Right kidney (tissue), 1 donor: ENCODE measurements around the gene PCSK4.
A peak's percentile ranks its signal among the peaks of the same experiment; 100 is the strongest.
"Not testable (repeated sequence)": the region's sequence is repeated elsewhere in the genome, so short reads cannot be mapped to it uniquely, and the experiment has no call there.

Source experiments
- DNase-seq: peaks from one replicate; pipeline ENCODE4 v3.0.0-alpha.2; 2016

The PCSK4 gene

DNA sequence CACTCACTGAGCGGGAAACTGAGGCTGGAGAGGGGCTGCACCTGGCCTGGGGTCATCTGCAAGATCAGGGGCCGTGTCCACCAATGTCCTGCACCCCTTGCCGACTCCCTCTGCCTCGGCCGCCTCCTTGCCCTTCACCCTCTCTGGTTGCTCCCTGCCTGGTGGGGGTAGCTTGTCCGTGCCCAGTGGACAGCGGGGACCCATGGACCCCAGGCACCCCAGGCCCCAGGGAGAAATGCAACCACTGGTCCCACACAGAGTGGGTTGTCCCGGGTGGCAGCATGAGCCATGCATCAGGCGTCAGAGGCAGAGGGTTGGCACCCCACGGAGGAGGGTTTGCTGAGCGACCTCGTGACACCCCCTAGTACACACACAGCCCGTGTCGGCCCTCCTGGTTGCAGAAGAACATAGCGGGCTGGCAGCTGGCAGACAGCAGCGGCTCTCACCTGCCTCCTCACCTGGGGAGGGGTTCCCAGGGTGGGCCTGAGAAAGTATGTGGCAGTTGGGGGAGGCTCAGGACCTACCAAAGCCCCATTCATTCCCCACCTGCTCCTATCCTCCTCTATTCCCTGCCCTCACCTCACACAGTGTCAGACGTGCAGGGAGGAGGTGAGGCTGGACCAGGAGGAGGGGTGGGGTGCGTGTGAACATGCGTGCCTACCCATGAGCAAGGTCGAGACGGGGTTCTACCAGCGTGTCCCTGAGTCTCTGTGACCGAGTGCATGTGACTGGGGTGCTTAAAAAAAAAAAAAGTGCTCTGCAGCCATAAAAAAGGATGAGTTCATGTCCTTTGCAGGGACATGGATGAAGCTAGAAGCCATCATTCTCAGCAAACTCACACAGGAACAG lies 14.0 kb upstream of the PCSK4 start:
- no peak for DNase-seq

DNA sequence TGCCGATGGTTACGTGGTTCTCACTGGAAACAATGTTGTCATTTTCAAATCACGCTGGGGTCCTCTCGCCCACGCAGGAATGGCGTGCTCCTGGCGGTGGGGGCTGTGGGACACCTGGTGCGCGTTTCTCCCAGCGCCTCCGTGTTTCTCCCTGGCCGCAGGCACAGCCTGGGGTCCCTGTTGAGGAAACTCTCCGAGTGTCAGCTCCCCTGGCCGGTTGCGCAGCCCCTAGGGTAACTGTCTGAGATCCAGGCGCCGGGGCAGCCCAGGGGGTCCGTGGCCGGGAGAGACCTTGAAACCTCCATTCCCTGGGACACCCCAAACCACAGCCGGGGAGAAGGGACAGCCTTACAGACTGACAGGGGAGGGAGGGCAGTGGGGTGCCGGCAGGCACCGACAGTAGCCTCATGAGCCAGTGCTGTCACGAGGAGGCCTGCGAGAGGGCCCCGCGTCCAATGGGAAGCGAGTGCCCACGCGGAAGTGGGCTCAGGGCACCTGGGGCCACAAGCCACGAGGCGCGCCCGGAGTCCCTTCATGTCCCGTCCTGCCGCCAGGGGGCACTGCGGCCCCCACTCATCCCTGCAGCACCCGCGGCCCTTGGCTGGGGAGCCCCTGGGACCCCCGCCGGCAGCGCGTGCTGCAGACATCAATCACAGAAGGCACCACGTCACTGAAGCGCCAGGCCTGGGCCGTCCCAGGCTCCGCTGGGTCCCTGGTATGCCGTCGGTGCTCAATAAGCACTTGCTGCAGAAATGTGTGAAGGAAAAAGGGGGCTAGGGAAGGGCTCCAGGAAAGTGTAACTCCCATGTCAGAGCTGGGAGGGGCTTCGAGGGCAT lies 13.2 kb upstream of the PCSK4 start:
- peak; percentile 59 for DNase-seq

DNA sequence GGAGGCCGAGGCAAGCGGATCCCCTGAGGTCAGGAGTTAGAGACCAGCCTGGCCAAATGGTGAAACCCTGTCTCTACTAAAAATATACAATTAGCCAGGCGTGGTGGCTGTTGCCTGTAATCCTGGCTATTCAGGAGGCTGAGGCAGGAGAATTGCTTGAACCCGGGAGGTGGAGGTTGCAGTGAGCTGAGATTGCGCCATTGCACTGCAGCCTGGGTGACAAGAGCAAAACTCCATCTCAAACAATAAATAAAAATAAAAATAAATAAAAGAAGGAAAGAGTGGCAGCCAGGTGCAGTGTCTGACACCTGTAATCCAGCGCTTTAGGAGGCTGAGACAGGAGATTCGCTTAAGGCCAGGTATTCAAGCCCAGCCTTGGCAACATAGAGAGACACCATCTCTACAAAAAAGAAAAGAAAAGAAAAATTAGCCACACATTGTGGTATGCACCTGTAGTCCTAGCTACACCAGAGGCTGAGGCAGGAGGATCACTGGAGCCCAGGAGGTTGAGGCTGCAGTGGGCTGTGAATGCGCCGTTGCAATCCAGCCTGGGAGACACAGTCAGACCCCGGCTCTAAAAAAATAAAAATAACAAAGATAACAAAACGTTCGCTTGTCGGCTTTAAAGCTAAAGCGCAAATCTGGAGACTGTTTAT lies 12.4 kb upstream of the PCSK4 start:
- no peak for DNase-seq

DNA sequence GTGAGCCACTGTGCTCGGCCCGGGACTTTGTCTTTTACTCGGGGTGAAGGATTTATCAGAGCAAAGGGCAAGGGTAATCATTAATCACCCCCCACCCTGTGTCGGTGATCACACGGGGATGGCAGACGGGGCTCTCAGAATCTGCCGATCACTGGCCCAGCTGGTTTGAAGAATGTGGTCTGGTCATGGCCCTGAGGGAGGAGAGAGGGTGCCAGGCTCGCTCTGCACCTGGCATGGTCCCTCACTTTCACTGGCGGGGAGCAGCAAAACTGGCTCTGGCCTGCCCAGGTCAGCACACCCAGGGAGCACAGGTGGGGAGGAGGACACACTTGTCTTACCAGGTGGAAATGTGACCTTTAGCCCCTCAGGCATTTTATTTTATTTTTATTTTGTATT lies 11.0 kb upstream of the PCSK4 start:
- no peak for DNase-seq

DNA sequence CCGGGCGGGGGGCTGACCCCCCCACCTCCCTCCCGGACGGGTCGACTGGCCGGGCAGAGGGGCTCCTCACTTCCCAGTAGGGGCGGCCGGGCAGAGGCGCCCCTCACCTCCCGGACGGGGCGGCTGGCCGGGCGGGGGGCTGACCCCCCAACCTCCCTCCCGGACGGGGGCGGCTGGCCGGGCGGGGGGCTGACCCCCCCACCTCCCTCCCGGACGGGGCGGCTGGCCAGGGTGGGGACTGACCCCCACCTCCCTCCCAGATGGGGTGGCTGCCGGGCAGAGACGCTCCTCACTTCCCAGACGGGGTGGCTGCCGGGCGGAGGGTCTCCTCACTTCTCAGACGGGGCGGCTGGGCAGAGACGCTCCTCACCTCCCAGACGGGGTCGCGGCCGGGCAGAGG lies 9.1 kb upstream of the PCSK4 start:
- DNase-seq = not testable (repeated sequence)

DNA sequence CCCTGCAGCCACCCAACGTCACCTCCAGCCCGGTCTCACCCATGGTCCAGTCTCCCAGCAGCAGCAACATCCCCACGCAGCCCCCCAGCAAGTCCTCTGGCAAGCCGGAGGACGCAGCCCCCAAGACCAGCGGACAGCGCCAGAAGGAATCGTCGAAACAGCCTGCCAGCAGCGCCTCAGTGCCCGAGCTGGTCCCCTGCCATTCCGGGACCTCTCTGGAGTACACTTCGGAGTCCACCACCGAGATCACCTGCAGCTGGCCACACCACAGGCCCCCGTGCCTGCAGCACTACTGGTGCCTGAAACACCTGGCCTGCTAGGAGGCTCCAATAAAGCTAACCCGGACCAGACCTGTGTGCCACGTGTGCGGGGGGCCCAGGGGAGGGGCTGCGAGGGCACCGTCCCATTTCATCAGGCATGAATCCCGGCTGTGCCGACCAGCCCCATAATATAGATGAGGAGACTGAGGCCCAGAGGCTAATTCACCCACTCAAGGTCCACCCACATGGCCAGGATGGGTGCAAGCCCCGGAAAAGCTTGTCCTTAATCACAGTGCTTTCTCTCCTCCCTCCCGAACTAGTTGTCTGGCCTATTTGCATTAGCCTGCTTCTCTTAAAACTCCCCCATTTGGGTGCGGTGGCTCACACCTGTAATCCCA lies 7.6 kb upstream of the PCSK4 start:
- no peak for DNase-seq

DNA sequence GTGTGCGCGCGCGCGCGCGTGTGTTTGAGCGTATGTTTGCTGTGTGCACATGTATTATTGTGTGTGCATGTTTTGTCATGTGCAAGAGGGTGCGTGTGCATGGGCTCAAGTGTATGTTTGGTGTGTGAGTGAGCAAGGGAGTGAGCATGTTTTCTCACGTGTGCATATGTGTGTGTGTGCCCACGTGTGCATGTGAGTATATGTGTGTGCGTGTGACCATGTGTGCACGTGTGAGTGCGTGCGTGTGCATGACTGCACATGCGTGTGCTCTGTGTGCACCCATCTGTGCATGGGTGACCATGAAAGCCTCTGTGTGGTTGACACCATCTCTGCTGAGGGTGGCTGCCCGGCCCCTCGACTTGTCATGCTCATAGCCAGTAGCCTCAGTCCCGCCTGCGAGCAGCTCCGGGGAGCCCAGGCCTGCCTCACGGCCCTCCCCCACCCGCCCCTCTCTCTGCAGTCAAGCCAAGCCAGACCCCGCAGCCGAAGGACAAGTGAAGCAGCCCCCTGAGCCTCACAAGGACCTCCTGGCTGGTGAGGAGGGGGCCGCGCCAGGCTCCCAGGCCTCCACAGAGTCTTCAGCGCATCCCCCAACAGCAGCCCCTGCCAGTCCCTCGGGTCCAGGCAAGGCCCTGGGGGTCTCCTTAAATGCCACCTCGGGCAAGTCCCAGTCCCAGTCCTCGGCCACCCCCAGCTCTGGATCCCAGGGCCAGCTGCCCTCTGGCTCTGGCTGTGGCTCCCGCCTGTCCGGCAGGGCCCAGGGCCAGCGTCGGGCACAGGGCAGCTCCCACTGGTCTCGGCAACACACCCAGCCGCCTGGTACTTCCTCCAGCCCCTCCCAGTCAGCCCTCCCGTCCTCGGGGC lies 6.8 kb upstream of the PCSK4 start:
- no peak for DNase-seq

DNA sequence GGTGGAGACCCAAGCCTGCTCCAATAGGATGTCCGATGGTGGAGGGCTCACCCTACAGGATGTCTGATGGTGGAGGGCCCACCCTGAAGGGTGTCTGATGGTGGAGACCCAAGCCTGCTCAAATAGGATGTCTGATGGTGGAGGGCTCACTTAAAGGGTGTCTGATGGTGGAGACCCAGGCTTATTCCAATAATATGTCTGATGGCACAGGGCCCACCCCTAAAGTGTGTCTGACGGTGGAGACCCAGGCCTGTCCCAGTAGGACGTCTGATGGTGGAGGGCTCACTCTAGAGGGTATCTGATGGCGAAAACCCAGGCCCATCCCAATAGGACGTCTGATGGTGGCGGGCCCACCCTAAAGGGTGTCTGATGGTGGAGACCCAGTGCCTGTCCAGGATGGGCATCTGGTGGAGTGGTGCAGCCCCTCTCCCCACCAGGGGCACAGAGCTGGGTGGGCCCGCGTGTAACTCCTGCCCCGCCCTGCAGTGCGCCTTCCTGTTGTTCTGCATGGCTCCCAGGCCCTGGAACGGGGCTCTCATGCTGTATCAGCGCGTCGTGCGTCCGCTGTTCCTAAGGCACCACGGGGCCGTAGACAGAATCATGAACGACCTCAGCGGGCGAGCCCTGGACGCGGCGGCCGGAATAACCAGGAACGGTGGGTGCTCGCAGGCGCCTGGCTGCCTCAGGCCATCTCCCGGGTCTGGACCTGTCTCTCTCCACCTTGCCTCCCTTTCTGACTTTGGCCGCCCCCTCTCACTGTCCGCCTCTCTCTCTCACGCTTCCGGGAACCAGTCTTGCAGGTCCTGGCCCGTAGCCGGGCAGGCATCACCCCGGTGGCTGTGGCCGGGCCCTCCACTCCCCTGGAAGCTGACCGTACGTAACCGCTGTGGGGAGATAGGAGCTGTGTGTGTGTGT lies 5.9 kb upstream of the PCSK4 start:
- no peak for DNase-seq

DNA sequence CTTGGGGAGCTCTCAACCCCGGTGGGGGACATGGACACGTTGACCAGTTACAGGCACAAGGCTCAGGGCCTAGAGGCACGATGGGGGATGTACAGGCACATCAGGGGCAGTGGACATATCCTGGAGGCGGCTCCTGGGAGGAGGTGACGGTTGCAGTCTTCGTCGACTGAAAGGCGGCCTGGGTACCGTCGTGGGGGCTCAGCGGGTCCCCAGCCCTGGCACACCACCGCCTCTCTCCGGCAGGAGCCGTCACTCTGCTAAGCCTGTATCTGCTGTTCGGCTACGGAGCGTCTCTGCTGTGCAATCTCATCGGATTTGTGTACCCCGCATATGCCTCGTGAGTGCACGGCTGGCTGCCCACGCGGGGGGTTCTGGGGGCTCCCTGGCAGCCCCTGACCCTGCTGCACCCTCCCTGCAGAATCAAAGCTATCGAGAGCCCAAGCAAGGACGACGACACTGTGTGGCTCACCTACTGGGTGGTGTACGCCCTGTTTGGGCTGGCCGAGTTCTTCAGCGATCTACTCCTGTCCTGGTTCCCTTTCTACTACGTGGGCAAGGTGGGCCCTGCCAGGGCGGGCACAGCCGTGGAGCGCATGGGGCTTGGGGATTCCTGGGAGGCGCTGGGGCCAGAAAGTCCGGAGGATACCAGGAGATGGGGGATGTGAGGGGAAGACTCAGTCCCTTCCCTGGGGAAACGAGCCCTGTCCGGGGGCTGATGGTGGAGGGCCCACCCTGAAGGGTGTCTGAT lies 5.1 kb upstream of the PCSK4 start:
- DNase-seq = no peak

DNA sequence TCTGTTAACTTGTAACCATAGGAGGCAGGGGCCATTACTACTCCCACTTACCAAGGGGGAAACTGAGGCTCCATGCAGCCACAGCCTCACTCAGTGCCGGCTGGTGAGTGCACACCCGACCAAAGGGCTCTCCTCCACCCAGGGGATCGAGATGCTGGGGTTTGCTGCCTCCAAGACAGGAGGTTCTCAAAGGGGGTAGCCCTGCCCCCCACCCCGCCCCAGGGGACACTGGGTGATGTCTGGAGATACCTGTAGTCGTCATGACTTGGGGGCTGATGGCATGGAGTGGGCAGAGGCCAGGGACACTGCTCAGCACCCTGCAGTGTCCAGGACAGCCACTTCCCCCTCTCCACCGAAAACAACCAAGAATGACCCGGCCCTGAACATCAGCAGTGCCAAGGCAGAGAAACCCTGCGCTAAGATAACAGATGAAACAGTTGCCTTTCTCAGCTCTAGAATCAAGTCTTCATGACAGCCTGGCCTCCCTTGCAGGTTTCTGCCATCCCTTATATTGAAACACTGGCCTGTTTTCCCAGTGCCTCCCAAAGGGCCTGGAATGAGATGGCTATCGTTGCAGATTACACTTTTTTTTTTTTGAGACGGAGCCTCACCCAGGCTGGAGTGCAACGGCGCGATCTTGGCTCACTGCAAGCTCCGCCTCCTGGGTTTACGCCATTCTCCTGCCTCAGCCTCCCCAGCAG lies 4.1 kb upstream of the PCSK4 start:
- DNase-seq = no peak

DNA sequence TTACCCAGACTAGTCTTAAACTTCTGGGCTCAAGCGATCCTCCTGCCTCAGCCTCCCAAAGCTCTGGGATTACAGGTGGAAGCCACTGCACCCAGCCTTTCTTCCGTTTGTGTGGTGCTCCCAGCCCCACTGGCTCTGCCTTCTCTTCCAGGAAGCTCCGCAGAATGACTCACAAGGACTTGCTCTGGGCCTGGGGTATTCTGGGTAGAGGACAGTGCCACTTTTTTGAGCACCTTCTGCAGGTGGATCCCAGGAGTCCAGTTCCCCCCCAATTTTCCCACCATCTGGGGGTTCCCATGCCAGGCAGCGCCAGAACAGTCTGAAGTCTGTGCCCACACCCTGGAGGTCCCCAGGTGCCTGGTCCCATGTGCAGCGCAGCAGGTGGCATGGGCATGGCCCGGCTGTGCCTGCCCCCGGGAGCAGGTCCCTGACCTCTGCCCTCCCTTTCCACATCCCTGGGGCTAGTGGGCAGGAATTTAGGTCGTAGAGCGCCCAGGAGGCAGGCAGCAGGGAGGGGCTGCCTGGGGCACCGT lies 2.4 kb upstream of the PCSK4 start:
- DNase-seq = no peak

DNA sequence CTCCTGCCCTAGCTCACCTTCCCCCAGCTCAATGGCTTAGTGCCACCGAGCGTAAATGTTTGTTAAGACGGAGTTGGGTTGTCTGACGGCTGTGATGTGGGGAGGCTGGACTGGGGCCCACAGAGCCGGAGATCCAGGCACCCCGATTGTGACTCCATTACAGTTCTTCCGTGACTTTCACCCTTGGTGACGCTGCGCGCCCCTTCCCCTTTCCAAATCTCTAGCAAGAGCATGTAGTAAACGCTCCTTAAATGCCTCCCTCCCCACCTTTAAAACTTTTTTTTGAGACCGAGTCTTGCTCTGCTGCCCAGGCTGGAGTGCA lies 1.7 kb upstream of the PCSK4 start:
- DNase-seq = no peak

DNA sequence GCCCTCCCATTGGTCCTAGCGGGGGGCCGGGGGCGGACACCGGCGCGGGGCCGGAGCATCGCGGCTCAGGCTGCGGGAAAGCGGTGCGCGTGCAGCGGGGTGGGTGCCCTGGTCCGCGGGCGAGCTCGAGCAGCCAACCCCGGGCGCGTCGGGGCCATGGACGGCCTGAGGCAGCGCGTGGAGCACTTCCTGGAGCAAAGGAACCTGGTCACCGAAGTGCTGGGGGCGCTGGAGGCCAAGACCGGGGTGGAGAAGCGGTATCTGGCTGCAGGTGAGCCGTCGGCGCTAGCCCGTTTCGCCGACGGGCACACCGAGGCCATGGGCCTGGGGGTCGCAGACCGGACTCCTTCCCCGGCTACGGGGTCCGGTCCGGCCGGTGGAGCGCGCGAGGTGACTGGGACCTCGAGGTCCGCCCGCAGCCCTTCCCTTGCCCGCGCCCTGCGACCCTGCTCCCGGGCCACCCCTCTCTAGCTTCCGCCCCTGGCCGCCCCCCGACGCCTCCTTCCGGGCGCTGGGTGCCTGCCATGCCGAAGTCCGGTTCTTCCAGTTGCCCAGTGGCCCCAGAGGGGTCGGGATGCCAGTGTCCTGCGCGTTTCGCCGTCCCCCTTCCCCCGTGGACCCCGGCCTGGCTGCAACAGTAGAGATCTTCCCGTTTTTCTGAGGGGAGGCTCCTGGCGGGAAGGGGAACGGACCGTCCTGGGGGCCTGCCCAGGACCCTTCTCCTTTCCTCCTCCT lies 1.1 kb upstream of the PCSK4 start, which contains the start of gene REEP6:
REEP6 (plus strand) TSS at position 68 of the 735 bp plus-strand sequence; CDS start at position 157, 89 bp downstream.
- DNase-seq = peak; percentile 94

DNA sequence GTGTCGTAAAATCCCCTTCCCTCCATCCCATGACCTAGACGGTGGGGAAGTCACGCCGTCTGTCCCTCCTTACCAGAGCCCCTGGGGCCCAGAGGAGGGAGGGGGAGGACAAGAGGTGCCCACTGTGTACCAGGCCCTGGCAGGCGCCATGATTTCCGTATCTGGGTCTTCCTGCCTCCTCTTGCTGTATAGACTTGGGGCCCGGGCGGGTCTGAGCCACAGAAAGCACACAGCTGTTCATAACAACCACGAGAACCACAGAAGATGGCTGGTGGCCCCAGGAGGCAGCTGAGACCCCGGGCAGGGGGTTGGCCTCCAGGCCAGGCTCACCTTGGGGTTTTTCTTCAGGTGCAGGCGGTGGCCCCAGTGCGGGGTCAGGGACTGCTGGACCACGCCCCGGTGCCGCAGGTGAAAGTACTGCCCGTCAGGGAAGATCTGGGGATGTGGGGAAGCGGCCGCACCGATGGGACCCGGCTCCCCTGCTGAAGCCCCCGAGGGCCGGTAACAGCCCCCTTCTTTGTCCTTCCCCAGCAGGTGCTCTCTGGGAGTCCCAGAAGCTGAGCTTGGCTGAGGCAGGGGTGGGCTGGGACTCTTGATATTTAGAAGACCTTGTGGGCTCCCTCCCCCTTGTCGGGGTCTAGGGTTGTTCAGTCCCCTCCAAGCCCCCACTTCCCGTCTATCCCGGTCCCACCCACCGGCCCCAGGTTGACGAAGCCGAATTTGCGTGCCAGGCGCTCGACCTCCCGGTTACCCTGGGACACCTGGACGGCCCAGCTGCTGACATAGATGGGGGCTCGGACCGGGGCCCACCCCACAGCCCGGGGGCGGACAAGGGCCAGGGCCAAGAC lies 463 bp downstream of the PCSK4 start:
- peak; percentile 37 for DNase-seq

DNA sequence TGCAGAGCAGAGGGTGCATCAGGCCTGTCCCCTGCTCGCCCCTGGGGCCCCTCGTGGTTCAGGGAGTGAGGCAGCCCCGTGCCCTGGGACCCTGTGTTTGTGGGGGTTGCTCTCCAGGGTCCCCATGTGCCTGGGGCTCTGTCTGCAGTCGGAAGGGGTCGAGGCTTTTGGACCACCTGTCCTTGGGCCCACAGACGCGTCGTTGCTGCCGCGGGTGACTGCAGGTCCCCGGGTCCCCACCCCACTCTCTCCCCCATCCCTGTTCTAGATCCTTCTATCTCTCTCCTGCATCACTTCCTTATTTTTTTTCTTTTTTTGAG lies 1.9 kb downstream of the PCSK4 start:
- no peak for DNase-seq

DNA sequence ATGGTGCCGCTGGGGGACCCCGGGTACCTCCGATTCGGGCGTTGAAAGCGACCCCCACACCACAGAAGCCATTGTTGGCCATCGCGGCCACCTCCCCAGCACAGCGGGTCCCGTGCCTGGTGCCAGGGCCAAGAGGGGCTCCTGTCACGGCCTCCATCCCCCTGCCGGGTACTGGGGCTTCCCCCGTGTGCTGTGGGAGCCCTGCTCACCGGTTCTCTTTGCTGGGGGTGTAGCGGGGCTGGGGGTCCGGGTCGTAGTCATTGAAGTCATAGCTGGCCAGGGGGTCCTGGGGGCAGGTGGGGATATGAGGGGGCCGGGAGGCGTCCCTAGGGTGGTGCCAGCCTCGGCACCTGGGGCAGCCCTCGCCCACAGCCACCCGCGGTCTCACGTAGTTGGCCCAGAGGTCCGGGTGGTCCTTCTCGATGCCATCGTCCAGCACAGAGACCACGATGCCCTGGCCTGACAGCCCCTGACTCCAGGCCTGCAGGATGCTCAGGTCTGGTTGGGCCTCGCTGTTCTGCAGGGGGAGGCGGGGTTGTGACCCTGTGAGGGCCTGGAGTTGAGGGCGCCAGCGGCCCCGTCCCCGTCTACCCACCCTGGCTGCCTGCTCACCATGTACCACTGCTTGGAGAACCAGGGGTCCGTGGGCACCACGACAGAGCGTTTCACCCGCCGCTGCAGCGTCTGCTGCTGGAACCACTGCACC lies 2.4 kb downstream of the PCSK4 start:
- no peak for DNase-seq
